SK-N-SH treated with all-trans-retinoic acid at 6 μM for 48 hours (cell line): ENCODE data around the gene YDJC.

Experiments used
- ARNTL ChIP-seq: fragments of 450-650 bp; formaldehyde crosslinking; IDR thresholded peaks from 2 replicates; pipeline ENCODE4 v1.5.0; 2020; ENCODE audit warnings: low read depth, mild to moderate bottlenecking, moderate library complexity, borderline replicate concordance
- ESRRG ChIP-seq: fragments of 250-450 bp; sonication (Bioruptor Pico); IDR thresholded peaks from 2 replicates; pipeline ENCODE4 v1.6.1; 2021; ENCODE audit warnings: mild to moderate bottlenecking
- RARB ChIP-seq: fragments of 250-450 bp; sonication (Bioruptor Pico); IDR thresholded peaks from 2 replicates; pipeline ENCODE4 v1.8.0; 2021; ENCODE audit warnings: mild to moderate bottlenecking, moderate library complexity
- ZFP30 ChIP-seq: fragments of 450-650 bp; formaldehyde crosslinking; IDR thresholded peaks from 2 replicates; pipeline ENCODE4 v1.5.0; 2022; ENCODE audit warnings: mild to moderate bottlenecking, moderate library complexity
- TF ChIP-seq, protein P1 (sequence below): fragments of 250-450 bp; sonication (Bioruptor Pico); IDR thresholded peaks from 2 replicates; pipeline ENCODE4 v1.5.1; 2020; ENCODE audit warnings: low read depth, mild to moderate bottlenecking, moderate library complexity

DNA sequence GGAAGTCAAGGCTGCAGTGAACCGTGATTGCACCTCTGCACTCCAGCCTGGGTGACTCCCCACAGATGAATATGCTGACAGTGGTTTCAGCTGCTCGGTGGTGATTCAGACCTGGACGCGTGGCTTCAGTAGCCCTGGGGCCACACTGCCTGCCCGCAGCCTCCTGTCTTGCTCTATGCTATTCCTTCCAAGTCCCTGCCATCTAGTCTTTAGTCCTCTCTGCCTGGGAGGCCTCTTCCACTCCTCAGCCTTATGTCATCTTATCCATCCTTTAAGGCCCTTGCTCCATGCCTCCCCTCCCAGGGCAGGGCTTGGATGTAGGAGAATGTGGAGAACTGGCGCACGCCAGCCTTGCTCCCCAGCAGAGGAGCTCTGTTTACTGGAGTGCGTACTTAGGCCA, 23.0 kb downstream of the YDJC start:
- TF ChIP-seq RARB (CRISPR knock-in tag) (no peak), ZFP30 (CRISPR knock-in tag) (no peak), ARNTL (CRISPR knock-in tag) (no peak), ESRRG (CRISPR knock-in tag) (no peak)
- TF ChIP-seq, protein P1, sequence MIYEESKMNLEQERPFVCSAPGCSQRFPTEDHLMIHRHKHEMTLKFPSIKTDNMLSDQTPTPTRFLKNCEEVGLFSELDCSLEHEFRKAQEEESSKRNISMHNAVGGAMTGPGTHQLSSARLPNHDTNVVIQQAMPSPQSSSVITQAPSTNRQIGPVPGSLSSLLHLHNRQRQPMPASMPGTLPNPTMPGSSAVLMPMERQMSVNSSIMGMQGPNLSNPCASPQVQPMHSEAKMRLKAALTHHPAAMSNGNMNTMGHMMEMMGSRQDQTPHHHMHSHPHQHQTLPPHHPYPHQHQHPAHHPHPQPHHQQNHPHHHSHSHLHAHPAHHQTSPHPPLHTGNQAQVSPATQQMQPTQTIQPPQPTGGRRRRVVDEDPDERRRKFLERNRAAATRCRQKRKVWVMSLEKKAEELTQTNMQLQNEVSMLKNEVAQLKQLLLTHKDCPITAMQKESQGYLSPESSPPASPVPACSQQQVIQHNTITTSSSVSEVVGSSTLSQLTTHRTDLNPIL (CRISPR knock-in tag): no peak
